Measurements from ENCODE around the gene RASGEF1C. TPM values are rescaled to one million over a fixed set of nuclear protein-coding genes. Genes with fewer than 3 reads are reported as not detected.

Gene RASGEF1C
- total RNA-seq, 4 donors from 2014 or later = 0.38 to 0.51 TPM; not detected in 2

GRCh38 chr5:180204276-180204819 lies 4.7 kb downstream of the RASGEF1C start:
- no peak for TF ChIP-seq CTCF (IDR thresholded peaks at IDR 0.05; ENCODE audit: low read depth)

- no peak for TF ChIP-seq CTCF (IDR thresholded peaks at IDR 0.05; ENCODE audit: low read depth)
These were observed 6.0 kb downstream of the RASGEF1C start for GRCh38 chr5:180202939-180203573.

- no peak for TF ChIP-seq CTCF (IDR thresholded peaks at IDR 0.05; ENCODE audit: low read depth)
These were observed 7.7 kb downstream of the RASGEF1C start for GRCh38 chr5:180201051-180201987.

GRCh38 chr5:180199390-180199789 lies 9.6 kb downstream of the RASGEF1C start:
- no peak for TF ChIP-seq CTCF (IDR thresholded peaks at IDR 0.05; ENCODE audit: low read depth)

- no peak for TF ChIP-seq CTCF (IDR thresholded peaks at IDR 0.05; ENCODE audit: low read depth)
These were observed 10.8 kb downstream of the RASGEF1C start for GRCh38 chr5:180198208-180198607.

GRCh38 chr5:180197016-180197702 lies 11.9 kb downstream of the RASGEF1C start:
- no peak for TF ChIP-seq CTCF (IDR thresholded peaks at IDR 0.05; ENCODE audit: low read depth)

Data from subcutaneous adipose tissue (tissue), 4 donors.